ENCODE data around the gene SLC22A17.
A peak's percentile ranks its signal among the peaks of the same experiment; 100 is the strongest.

The SLC22A17 gene

GRCh38 chr14:23324993-23325392 is 27.7 kb downstream of the SLC22A17 start:
- H3K27me3 ChIP-seq (ENCODE audit: low read depth, low read length) = no peaks in the 10 kb centered on the region
- H3K4me1 ChIP-seq (ENCODE audit: control insufficient read depth in 1 of 2, insufficient read depth in 2 of 2, low read length in 2 of 2) = peaks cover 11 to 19% of the 10 kb centered on the region in 2 donors

GRCh38 chr14:23324455-23324846 is 28.2 kb downstream of the SLC22A17 start:
- Histone ChIP-seq H3K27me3 (ENCODE audit: low read depth, low read length) (no peaks in the 10 kb centered on the region), H3K4me3 (ENCODE audit: low read depth in 1 of 2, low read length in 2 of 2) (no peak overlapping the region), H3K4me1 (ENCODE audit: control insufficient read depth in 1 of 2, insufficient read depth in 2 of 2, low read length in 2 of 2) (peaks cover 11 to 19% of the 10 kb centered on the region in 2 donors), H3K36me3 (ENCODE audit: control insufficient read depth in 1 of 2, insufficient read depth in 2 of 2, low read length in 2 of 2) (peaks cover 23 to 31% of the 10 kb centered on the region in 2 donors), H3K9me3 (ENCODE audit: control insufficient read depth in 1 of 2, low read length in 2 of 2) (no peaks in the 10 kb centered on the region), H3K27ac (ENCODE audit: low read length) (no peak overlapping the region)

More at GRCh38 chr14:23324993-23325392, 27.7 kb downstream of the SLC22A17 start:
- no peak overlapping the region for H3K4me3 ChIP-seq (ENCODE audit: low read depth in 1 of 2, low read length in 2 of 2)
- H3K9me3 ChIP-seq (ENCODE audit: control insufficient read depth in 1 of 2, low read length in 2 of 2) = no peaks in the 10 kb centered on the region
- no peak overlapping the region for H3K27ac ChIP-seq (ENCODE audit: low read length)
- peaks cover 23 to 31% of the 10 kb centered on the region in 2 donors for H3K36me3 ChIP-seq (ENCODE audit: control insufficient read depth in 1 of 2, insufficient read depth in 2 of 2, low read length in 2 of 2)

GRCh38 chr14:23323838-23324454 is 28.7 kb downstream of the SLC22A17 start:
- H3K4me1 ChIP-seq (ENCODE audit: control insufficient read depth in 1 of 2, insufficient read depth in 2 of 2, low read length in 2 of 2) = peaks cover 11 to 19% of the 10 kb centered on the region in 2 donors
- peaks cover 23 to 31% of the 10 kb centered on the region in 2 donors for H3K36me3 ChIP-seq (ENCODE audit: control insufficient read depth in 1 of 2, insufficient read depth in 2 of 2, low read length in 2 of 2)
- no peak overlapping the region for H3K4me3 ChIP-seq (ENCODE audit: low read depth in 1 of 2, low read length in 2 of 2)
- H3K9me3 ChIP-seq (ENCODE audit: control insufficient read depth in 1 of 2, low read length in 2 of 2) = no peaks in the 10 kb centered on the region
- no peaks in the 10 kb centered on the region for H3K27me3 ChIP-seq (ENCODE audit: low read depth, low read length)
- no peak overlapping the region for H3K27ac ChIP-seq (ENCODE audit: low read length)

- H3K27me3 ChIP-seq (ENCODE audit: low read depth, low read length) = no peaks in the 10 kb centered on the region
- no peaks in the 10 kb centered on the region for H3K9me3 ChIP-seq (ENCODE audit: control insufficient read depth in 1 of 2, low read length in 2 of 2)
- peak overlapping the region; percentile 75 to 94 for H3K4me3 ChIP-seq (ENCODE audit: low read depth in 1 of 2, low read length in 2 of 2)
- peaks cover 23 to 31% of the 10 kb centered on the region in 2 donors for H3K36me3 ChIP-seq (ENCODE audit: control insufficient read depth in 1 of 2, insufficient read depth in 2 of 2, low read length in 2 of 2)
- peaks cover 11 to 19% of the 10 kb centered on the region in 2 donors for H3K4me1 ChIP-seq (ENCODE audit: control insufficient read depth in 1 of 2, insufficient read depth in 2 of 2, low read length in 2 of 2)
- peak overlapping the region; percentile 92 for H3K27ac ChIP-seq (ENCODE audit: low read length)
These were observed 29.8 kb downstream of the SLC22A17 start for GRCh38 chr14:23322568-23323517.

GRCh38 chr14:23321572-23322547 is 30.8 kb downstream of the SLC22A17 start:
- Histone ChIP-seq H3K27me3 (ENCODE audit: low read depth, low read length) (no peaks in the 10 kb centered on the region), H3K4me1 (ENCODE audit: control insufficient read depth in 1 of 2, insufficient read depth in 2 of 2, low read length in 2 of 2) (peaks cover 11 to 19% of the 10 kb centered on the region in 2 donors), H3K9me3 (ENCODE audit: control insufficient read depth in 1 of 2, low read length in 2 of 2) (no peaks in the 10 kb centered on the region), H3K27ac (ENCODE audit: low read length) (peak overlapping the region; percentile 92), H3K36me3 (ENCODE audit: control insufficient read depth in 1 of 2, insufficient read depth in 2 of 2, low read length in 2 of 2) (peaks cover 23 to 31% of the 10 kb centered on the region in 2 donors), H3K4me3 (ENCODE audit: low read depth in 1 of 2, low read length in 2 of 2) (peak overlapping the region; percentile 75 to 94)

- peak within 1 kb of the TSS; percentile 94 for H3K27ac ChIP-seq (ENCODE audit: low read length)
These were observed 31.8 kb downstream of the SLC22A17 start, which contains the start of gene PABPN1 for GRCh38 chr14:23320584-23321571. TSS of gene PABPN1 (plus strand) at chr14:23321457. CDS start at chr14:23321470, 13 bp downstream.

GRCh38 chr14:23319746-23320583 is 32.7 kb downstream of the SLC22A17 start:
- H3K27ac ChIP-seq (ENCODE audit: low read length) = peak overlapping the region; percentile 94
- H3K36me3 ChIP-seq (ENCODE audit: control insufficient read depth in 1 of 2, insufficient read depth in 2 of 2, low read length in 2 of 2) = peaks cover 18 to 22% of the 10 kb centered on the region in 2 donors
- H3K4me3 ChIP-seq (ENCODE audit: low read depth in 1 of 2, low read length in 2 of 2) = peak overlapping the region; percentile 56 to 72
- H3K9me3 ChIP-seq (ENCODE audit: control insufficient read depth in 1 of 2, low read length in 2 of 2) = no peaks in the 10 kb centered on the region
- H3K4me1 ChIP-seq (ENCODE audit: control insufficient read depth in 1 of 2, insufficient read depth in 2 of 2, low read length in 2 of 2) = peaks cover 11 to 19% of the 10 kb centered on the region in 2 donors
- H3K27me3 ChIP-seq (ENCODE audit: low read depth, low read length) = no peaks in the 10 kb centered on the region

More at GRCh38 chr14:23320584-23321571, 31.8 kb downstream of the SLC22A17 start, which contains the start of gene PABPN1:
- H3K9me3 ChIP-seq (ENCODE audit: control insufficient read depth in 1 of 2, low read length in 2 of 2) = no peaks in the 10 kb centered on the region
- H3K27me3 ChIP-seq (ENCODE audit: low read depth, low read length) = no peaks in the 10 kb centered on the region
- peaks cover 11 to 19% of the 10 kb centered on the region in 2 donors for H3K4me1 ChIP-seq (ENCODE audit: control insufficient read depth in 1 of 2, insufficient read depth in 2 of 2, low read length in 2 of 2)
- H3K36me3 ChIP-seq (ENCODE audit: control insufficient read depth in 1 of 2, insufficient read depth in 2 of 2, low read length in 2 of 2) = peaks cover 23 to 27% of the 10 kb centered on the region in 2 donors
- peak within 1 kb of the TSS; percentile 75 to 94 for H3K4me3 ChIP-seq (ENCODE audit: low read depth in 1 of 2, low read length in 2 of 2)

- peaks cover under 1 to 6% of the 10 kb centered on the region in 2 donors for H3K36me3 ChIP-seq (ENCODE audit: control insufficient read depth in 1 of 2, insufficient read depth in 2 of 2, low read length in 2 of 2)
These were observed 36.4 kb downstream of the SLC22A17 start for GRCh38 chr14:23316300-23316699.

GRCh38 chr14:23310546-23310945 is 42.1 kb downstream of the SLC22A17 start:
- H3K4me3 ChIP-seq (ENCODE audit: low read depth in 1 of 2, low read length in 2 of 2) = no peak overlapping the region
- H3K36me3 ChIP-seq (ENCODE audit: control insufficient read depth in 1 of 2, insufficient read depth in 2 of 2, low read length in 2 of 2) = peaks cover 18 to 22% of the 10 kb centered on the region in 2 donors
- H3K4me1 ChIP-seq (ENCODE audit: control insufficient read depth in 1 of 2, insufficient read depth in 2 of 2, low read length in 2 of 2) = peaks cover 20 to 47% of the 10 kb centered on the region in 2 donors
- no peaks in the 10 kb centered on the region for H3K27me3 ChIP-seq (ENCODE audit: low read depth, low read length)
- H3K9me3 ChIP-seq (ENCODE audit: control insufficient read depth in 1 of 2, low read length in 2 of 2) = no peaks in the 10 kb centered on the region
- no peak overlapping the region for H3K27ac ChIP-seq (ENCODE audit: low read length)

More at GRCh38 chr14:23316300-23316699, 36.4 kb downstream of the SLC22A17 start:
- Histone ChIP-seq H3K27me3 (ENCODE audit: low read depth, low read length) (no peaks in the 10 kb centered on the region), H3K4me3 (ENCODE audit: low read depth in 1 of 2, low read length in 2 of 2) (no peak overlapping the region), H3K9me3 (ENCODE audit: control insufficient read depth in 1 of 2, low read length in 2 of 2) (no peaks in the 10 kb centered on the region), H3K4me1 (ENCODE audit: control insufficient read depth in 1 of 2, insufficient read depth in 2 of 2, low read length in 2 of 2) (peaks cover 0 to 5% of the 10 kb centered on the region in 2 donors), H3K27ac (ENCODE audit: low read length) (no peak overlapping the region)
